ENCODE results near the gene LRRC8E.

- TF ChIP-seq POLR2AphosphoS5 (IDR thresholded peaks at IDR 0.05) (no peak), CTCF (IDR thresholded peaks at IDR 0.05) (no peak), POLR2A (IDR thresholded peaks at IDR 0.05) (no peak)
These were observed 13.4 kb upstream of the LRRC8E start for GRCh38 chr19:7874897-7875273.
